ENCODE results near the gene ZP3. TPM values are rescaled to one million over a fixed set of nuclear protein-coding genes. Genes with fewer than 3 reads are reported as not detected.

The ZP3 gene
- total RNA-seq, 1 experiment from 2014 or later = 14.2 TPM

DNA sequence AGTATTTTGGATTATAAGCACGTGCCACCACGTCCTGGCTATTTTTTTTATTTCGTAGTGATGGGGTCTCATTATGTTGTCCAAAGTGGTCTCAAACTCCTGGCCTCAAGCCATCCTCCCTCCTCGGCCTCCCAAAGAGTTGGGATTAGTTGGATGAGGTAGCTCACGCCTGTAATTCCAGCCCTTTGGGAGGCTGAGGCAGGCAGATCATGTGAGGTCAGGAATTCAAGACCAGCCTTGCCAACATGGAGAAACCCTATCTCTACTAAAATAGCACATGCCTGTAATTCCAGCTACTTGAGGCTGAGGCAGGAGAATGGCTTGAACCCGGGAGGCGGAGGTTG is 44.2 kb upstream of the ZP3 start:
- H3K79me2 ChIP-seq (ENCODE audit: low read depth) = no peaks in the 10 kb centered on the region
- TF ChIP-seq, protein P1, sequence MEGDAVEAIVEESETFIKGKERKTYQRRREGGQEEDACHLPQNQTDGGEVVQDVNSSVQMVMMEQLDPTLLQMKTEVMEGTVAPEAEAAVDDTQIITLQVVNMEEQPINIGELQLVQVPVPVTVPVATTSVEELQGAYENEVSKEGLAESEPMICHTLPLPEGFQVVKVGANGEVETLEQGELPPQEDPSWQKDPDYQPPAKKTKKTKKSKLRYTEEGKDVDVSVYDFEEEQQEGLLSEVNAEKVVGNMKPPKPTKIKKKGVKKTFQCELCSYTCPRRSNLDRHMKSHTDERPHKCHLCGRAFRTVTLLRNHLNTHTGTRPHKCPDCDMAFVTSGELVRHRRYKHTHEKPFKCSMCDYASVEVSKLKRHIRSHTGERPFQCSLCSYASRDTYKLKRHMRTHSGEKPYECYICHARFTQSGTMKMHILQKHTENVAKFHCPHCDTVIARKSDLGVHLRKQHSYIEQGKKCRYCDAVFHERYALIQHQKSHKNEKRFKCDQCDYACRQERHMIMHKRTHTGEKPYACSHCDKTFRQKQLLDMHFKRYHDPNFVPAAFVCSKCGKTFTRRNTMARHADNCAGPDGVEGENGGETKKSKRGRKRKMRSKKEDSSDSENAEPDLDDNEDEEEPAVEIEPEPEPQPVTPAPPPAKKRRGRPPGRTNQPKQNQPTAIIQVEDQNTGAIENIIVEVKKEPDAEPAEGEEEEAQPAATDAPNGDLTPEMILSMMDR (conservative IDR thresholded peaks at IDR 0.05) = no peak
- no peak for TF ChIP-seq EZH2 (IDR thresholded peaks at IDR 0.05; ENCODE audit: low read depth)
- H3K4me1 ChIP-seq (replicated peaks; ENCODE audit: insufficient read depth) = peaks cover 26% of the 10 kb centered on the region
- H2AFZ ChIP-seq = peak overlapping the region; percentile 93
- intact Hi-C loops (cut with micrococcal nuclease; ENCODE audit: unreplicated experiment) = no loop called here
- H4K20me1 ChIP-seq (ENCODE audit: insufficient read depth) = no peaks in the 10 kb centered on the region
- H3K9me2 ChIP-seq (ENCODE audit: insufficient read depth) = no peaks in the 10 kb centered on the region
- DNase-seq = no peak
- no peaks in the 10 kb centered on the region for H3K36me3 ChIP-seq (ENCODE audit: low read depth)
- H3K27me3 ChIP-seq (ENCODE audit: insufficient read depth, low read depth) = no peaks in the 10 kb centered on the region
- peak overlapping the region; percentile 34; the same call in 1 of the 2 replicates for H3K4me3 ChIP-seq
- POLR2A ChIA-PET (ENCODE audit: unreplicated experiment) = no interaction called here
- TSS peak; percentile 89 for BruUV-seq (replicated peaks)
- no peaks in the 10 kb centered on the region for H3K9me3 ChIP-seq (ENCODE audit: insufficient read depth, low read depth)
- H3F3A ChIP-seq (ENCODE audit: insufficient read depth, low read depth) = peaks cover 41% of the 10 kb centered on the region
- CTCF ChIA-PET = interaction anchor here (0.6 kb wide), 1 partner anchor 53 kb away, joined by 6 read pairs; no protein-coding TSS in a partner anchor
- H3K4me2 ChIP-seq = peak overlapping the region; percentile 88; the same call in 1 of the 2 replicates
- peak overlapping the region; percentile 96 for H3K27ac ChIP-seq

DNA sequence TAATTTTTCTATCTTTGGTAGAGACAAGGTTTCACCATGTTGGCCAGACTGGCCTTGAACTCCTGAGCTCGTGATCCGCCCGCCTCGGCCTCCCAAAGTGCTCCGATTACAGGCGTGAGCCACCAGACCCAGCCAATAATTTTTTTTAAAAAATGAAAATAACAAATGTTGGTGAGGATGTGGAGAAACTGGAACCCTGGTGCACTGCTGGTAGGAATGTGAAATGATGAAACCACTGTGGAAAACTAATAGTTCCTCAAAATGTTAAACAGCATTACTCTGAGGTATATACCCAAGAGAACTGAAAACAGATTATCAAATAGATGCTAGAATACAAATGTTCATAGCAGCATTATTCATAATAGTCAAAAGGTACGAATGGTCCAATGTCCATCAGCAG is 42.9 kb upstream of the ZP3 start:
- no TSS peak for BruUV-seq (replicated peaks)
- Histone ChIP-seq H4K20me1 (ENCODE audit: insufficient read depth) (no peaks in the 10 kb centered on the region), H2AFZ (no peak overlapping the region), H3K9me3 (ENCODE audit: insufficient read depth, low read depth) (no peaks in the 10 kb centered on the region), H3K27me3 (ENCODE audit: insufficient read depth, low read depth) (no peaks in the 10 kb centered on the region), H3F3A (ENCODE audit: insufficient read depth, low read depth) (peaks cover 41% of the 10 kb centered on the region), H3K79me2 (ENCODE audit: low read depth) (no peaks in the 10 kb centered on the region), H3K27ac (no peak overlapping the region), H3K36me3 (ENCODE audit: low read depth) (no peaks in the 10 kb centered on the region), H3K9me2 (ENCODE audit: insufficient read depth) (no peaks in the 10 kb centered on the region), H3K4me1 (replicated peaks; ENCODE audit: insufficient read depth) (peaks cover 26% of the 10 kb centered on the region), H3K4me2 (no peak overlapping the region), H3K4me3 (no peak overlapping the region)
- POLR2A ChIA-PET (ENCODE audit: unreplicated experiment) = no interaction called here
- TF ChIP-seq, protein P1 (conservative IDR thresholded peaks at IDR 0.05) = no peak
- no peak for TF ChIP-seq EZH2 (IDR thresholded peaks at IDR 0.05; ENCODE audit: low read depth)
- no peak for DNase-seq
- intact Hi-C loops (cut with micrococcal nuclease; ENCODE audit: unreplicated experiment) = no loop called here
- CTCF ChIA-PET = no interaction called here

DNA sequence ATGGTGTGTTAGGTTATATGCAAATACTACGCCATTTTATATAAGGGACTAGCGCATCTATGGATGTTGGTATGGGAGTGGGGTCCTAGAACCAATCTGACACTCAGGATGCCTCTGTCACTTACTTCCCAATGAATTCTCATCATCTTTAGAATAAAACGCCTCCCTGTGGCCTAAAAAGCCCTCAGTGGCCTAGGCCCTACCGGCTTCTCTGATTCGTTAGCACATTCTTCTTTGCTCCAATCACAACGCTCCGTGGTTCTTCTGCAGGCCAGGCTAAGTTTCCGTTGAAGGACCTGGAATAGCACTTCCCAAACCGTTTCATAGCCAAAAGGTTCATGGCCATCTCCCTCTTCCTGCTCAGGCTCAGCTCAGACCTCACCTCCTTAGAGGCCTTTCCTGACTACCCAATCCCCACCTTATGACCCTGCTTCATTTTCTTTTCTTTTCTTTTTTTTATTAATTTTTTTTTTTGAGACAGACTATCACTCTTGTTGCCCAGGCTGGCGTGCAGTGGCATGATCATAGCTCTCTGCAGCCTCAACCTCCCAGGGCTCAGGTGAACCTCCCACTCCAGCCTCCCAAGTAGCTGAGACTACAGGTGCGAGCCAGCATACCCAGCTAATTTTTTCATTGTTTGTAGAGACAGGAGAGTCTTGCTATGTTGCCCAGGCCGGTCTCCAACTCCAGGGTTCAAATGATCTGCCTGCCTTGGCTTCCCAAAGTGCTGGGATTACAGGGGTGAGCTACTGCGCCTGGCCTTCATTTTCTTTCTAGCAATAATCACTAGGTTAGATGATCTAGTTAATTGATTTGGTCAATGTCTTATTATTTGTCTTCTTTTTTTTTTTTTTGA is 41.4 kb upstream of the ZP3 start:
- H3K9me2 ChIP-seq (ENCODE audit: insufficient read depth) = no peaks in the 10 kb centered on the region
- peaks cover 30% of the 10 kb centered on the region for H3F3A ChIP-seq (ENCODE audit: insufficient read depth, low read depth)
- no peak overlapping the region for H3K27ac ChIP-seq
- no peak for DNase-seq
- CTCF ChIA-PET = interaction anchor here (0.6 to 0.7 kb wide), 3 partner anchors 45 to 1091 kb away, joined by 3 to 6 read pairs (median 3); no protein-coding TSS in a partner anchor
- no TSS peak for BruUV-seq (replicated peaks)
- intact Hi-C loops (cut with micrococcal nuclease; ENCODE audit: unreplicated experiment) = no loop called here
- no peaks in the 10 kb centered on the region for H3K36me3 ChIP-seq (ENCODE audit: low read depth)
- no peak overlapping the region for H3K4me3 ChIP-seq
- no peak overlapping the region for H2AFZ ChIP-seq
- no peak overlapping the region for H3K4me2 ChIP-seq
- no peaks in the 10 kb centered on the region for H3K27me3 ChIP-seq (ENCODE audit: insufficient read depth, low read depth)
- H3K79me2 ChIP-seq (ENCODE audit: low read depth) = no peaks in the 10 kb centered on the region
- H4K20me1 ChIP-seq (ENCODE audit: insufficient read depth) = no peaks in the 10 kb centered on the region
- H3K4me1 ChIP-seq (replicated peaks; ENCODE audit: insufficient read depth) = peaks cover 20% of the 10 kb centered on the region
- H3K9me3 ChIP-seq (ENCODE audit: insufficient read depth, low read depth) = no peaks in the 10 kb centered on the region
- no peak for TF ChIP-seq EZH2 (IDR thresholded peaks at IDR 0.05; ENCODE audit: low read depth)
- TF ChIP-seq, protein P1 (conservative IDR thresholded peaks at IDR 0.05) = no peak
- POLR2A ChIA-PET (ENCODE audit: unreplicated experiment) = no interaction called here

All from PC-9 (cell line).